ENCODE data around the gene PINLYP.
A peak's percentile ranks its signal among the peaks of the same experiment; 100 is the strongest.

DNA sequence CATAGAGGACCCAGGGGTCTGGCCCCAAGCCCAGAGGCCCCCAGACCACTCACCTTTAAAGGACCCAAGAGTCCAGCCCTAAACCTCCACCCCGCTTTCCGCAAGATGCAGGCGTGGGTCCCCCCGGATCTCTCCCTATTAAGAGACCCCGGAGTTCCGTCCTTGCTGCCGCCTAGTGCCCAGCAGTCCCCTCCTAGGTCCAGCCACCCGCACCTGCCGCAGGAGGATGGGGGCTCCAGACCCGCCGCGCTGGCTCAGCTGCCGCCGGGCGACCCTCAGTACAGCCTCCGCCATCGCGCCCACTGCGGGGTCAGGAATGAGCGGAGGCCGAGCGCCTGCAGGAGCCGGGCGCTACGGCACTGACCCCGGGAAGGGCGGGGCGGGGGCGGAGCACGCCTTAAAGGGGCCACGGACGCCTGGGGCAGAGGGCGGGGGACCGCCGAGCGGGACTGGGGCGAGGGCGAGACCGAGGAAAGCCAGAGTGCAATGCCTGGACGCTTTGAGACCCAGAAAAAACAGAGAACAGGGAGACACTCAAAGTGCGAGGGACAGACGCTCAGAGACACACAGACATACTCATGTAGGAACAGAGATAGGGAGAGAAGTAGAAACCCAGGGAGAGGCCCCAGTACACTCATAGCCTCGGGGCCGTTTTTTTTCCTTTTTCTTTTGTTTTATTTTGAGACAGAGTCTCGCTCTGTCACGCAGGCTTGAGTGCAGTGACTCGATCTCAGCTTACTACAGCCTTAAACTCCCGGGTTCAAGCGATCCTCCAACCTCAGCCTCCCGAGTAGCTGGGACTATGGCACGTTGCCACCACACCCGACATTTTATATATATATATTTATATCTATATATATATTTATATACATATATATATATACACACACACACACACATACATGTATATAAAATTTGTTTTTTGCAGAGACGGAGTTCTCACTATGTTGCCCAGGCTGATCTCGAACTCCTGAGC, 48.4 kb upstream of the PINLYP start, which contains the start of gene ETHE1:
- TF ChIP-seq, protein P1, sequence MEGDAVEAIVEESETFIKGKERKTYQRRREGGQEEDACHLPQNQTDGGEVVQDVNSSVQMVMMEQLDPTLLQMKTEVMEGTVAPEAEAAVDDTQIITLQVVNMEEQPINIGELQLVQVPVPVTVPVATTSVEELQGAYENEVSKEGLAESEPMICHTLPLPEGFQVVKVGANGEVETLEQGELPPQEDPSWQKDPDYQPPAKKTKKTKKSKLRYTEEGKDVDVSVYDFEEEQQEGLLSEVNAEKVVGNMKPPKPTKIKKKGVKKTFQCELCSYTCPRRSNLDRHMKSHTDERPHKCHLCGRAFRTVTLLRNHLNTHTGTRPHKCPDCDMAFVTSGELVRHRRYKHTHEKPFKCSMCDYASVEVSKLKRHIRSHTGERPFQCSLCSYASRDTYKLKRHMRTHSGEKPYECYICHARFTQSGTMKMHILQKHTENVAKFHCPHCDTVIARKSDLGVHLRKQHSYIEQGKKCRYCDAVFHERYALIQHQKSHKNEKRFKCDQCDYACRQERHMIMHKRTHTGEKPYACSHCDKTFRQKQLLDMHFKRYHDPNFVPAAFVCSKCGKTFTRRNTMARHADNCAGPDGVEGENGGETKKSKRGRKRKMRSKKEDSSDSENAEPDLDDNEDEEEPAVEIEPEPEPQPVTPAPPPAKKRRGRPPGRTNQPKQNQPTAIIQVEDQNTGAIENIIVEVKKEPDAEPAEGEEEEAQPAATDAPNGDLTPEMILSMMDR (IDR thresholded peaks at IDR 0.05) = peak in 1 of 6 experiments; percentile 25
- peak in 3 of 4 donors; percentile 59 to 87 (median 78) for TF ChIP-seq POLR2A (IDR thresholded peaks at IDR 0.05)
- peak; percentile 83 to 97 for TF ChIP-seq POLR2AphosphoS5 (IDR thresholded peaks at IDR 0.05)
